HL-60 (cell line): ENCODE data around the gene SOWAHC.
"Not testable (repeated sequence)": the region's sequence is repeated elsewhere in the genome, so short reads cannot be mapped to it uniquely, and the experiment has no call there.

Source experiments
- DNase-seq, 2 experiments: peaks; one replicate each; pipeline ENCODE4 v3.0.0-alpha.2; 2010 to 2020; ENCODE audit warnings: low read depth in 1 of 2, low spot score in 1 of 2
- H3K27ac ChIP-seq: fragments of 250-450 bp; sonication (Bioruptor Pico); replicated peaks from 2 replicates; pipeline ENCODE4 v1.5.1; 2020; ENCODE audit warnings: mild to moderate bottlenecking, moderate library complexity
- H3K27me3 ChIP-seq: fragments of 250-450 bp; sonication (Bioruptor Pico); 2 replicates; pipeline ENCODE4 v1.5.1; 2021; ENCODE audit warnings: mild to moderate bottlenecking, moderate library complexity; ENCODE audit not compliant: insufficient read depth, poor library complexity, severe bottlenecking
- H3K4me3 ChIP-seq: replicated peaks from 2 replicates; pipeline ENCODE4 v1.5.1; 2011; ENCODE audit warnings: mild to moderate bottlenecking, control low read depth, low read length; ENCODE audit not compliant: insufficient read depth
- GABPA ChIP-seq: IDR thresholded peaks from 2 replicates; pipeline ENCODE4 v1.6.1; 2012; ENCODE audit warnings: low read depth
- POLR2AphosphoS5 ChIP-seq: IDR thresholded peaks from 2 replicates; pipeline ENCODE4 v1.6.1; 2012; ENCODE audit warnings: low read depth
- SPI1 ChIP-seq: IDR thresholded peaks from 2 replicates; pipeline ENCODE4 v1.6.1; 2012; ENCODE audit warnings: low read depth, mild to moderate bottlenecking, borderline replicate concordance
- TF ChIP-seq, protein P1 (sequence below): IDR thresholded peaks from one replicate; pipeline ENCODE4 v1.5.1; 2011; ENCODE audit warnings: low read length, control low read depth, inconsistent platforms; ENCODE audit not compliant: insufficient read depth
- TF ChIP-seq, protein P2 (sequence below): IDR thresholded peaks from 2 replicates; pipeline ENCODE4 v1.6.1; 2012; ENCODE audit warnings: low read depth; ENCODE audit not compliant: insufficient replicate concordance

Gene SOWAHC

DNA sequence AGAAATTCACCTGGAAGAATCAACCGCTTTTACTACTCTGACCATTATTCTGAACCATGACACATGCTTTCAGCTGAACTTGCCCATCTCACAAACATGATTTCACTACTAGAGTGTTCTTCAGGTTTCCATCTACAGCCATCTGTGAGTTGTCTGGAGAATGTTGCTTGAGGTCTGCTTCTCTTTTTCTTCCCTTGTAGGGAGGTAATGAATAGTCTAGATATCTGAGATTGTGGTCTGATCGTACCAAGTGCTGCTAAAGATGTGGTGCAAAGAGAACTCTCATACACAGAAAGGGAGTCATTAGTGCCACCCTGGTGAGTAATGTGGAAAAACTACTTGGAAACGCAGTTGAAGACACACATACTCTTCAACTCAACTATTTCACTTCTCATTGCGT lies 10.2 kb downstream of the SOWAHC start:
- Histone ChIP-seq H3K4me3 (no peak overlapping the region), H3K27me3 (no peaks in the 10 kb centered on the region), H3K27ac (no peak overlapping the region)
- TF ChIP-seq, protein P1, sequence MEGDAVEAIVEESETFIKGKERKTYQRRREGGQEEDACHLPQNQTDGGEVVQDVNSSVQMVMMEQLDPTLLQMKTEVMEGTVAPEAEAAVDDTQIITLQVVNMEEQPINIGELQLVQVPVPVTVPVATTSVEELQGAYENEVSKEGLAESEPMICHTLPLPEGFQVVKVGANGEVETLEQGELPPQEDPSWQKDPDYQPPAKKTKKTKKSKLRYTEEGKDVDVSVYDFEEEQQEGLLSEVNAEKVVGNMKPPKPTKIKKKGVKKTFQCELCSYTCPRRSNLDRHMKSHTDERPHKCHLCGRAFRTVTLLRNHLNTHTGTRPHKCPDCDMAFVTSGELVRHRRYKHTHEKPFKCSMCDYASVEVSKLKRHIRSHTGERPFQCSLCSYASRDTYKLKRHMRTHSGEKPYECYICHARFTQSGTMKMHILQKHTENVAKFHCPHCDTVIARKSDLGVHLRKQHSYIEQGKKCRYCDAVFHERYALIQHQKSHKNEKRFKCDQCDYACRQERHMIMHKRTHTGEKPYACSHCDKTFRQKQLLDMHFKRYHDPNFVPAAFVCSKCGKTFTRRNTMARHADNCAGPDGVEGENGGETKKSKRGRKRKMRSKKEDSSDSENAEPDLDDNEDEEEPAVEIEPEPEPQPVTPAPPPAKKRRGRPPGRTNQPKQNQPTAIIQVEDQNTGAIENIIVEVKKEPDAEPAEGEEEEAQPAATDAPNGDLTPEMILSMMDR: no peak
- TF ChIP-seq, protein P2, sequence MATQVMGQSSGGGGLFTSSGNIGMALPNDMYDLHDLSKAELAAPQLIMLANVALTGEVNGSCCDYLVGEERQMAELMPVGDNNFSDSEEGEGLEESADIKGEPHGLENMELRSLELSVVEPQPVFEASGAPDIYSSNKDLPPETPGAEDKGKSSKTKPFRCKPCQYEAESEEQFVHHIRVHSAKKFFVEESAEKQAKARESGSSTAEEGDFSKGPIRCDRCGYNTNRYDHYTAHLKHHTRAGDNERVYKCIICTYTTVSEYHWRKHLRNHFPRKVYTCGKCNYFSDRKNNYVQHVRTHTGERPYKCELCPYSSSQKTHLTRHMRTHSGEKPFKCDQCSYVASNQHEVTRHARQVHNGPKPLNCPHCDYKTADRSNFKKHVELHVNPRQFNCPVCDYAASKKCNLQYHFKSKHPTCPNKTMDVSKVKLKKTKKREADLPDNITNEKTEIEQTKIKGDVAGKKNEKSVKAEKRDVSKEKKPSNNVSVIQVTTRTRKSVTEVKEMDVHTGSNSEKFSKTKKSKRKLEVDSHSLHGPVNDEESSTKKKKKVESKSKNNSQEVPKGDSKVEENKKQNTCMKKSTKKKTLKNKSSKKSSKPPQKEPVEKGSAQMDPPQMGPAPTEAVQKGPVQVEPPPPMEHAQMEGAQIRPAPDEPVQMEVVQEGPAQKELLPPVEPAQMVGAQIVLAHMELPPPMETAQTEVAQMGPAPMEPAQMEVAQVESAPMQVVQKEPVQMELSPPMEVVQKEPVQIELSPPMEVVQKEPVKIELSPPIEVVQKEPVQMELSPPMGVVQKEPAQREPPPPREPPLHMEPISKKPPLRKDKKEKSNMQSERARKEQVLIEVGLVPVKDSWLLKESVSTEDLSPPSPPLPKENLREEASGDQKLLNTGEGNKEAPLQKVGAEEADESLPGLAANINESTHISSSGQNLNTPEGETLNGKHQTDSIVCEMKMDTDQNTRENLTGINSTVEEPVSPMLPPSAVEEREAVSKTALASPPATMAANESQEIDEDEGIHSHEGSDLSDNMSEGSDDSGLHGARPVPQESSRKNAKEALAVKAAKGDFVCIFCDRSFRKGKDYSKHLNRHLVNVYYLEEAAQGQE: no peak
- TF ChIP-seq GABPA (no peak), SPI1 (no peak), POLR2AphosphoS5 (no peak)
- DNase-seq: no peak

DNA sequence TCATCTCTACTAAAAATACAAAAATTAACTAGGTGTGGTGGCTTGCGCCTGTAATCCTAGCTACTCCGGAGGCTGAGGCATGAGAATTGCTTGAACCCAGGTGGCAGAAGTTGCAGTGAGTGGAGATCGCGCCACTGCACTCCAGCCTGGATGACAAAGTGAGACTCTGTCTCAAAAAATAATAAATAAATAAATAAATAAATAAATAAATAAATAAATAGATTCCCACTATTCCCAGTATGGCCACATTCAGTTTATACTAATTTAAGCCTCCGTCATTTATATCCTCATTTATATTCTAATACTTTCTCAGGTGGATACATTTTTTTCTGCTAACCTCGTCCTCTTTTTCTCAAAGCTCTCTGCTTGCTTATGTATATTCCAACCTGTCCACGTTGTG lies 14.2 kb downstream of the SOWAHC start:
- not testable (repeated sequence) for H3K27ac ChIP-seq, DNase-seq, H3K4me3 ChIP-seq, H3K27me3 ChIP-seq

DNA sequence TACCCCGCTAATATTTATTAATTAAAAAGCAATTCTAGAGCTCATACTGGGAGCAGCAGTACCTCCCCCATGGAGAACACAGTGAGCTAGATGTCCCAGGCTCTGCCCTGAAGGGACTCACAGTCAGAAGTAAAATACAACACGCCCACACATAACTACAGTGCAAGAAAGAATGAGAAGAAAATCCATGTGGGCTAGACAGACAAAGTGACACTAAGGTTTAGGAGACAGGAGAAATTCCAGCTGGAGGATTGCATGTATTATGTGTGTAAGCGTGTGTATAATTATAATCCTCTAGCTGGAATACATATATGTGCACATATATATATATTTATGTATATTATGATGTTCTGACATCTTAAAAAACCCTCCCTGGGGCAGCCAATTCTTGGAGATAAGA lies 15.7 kb downstream of the SOWAHC start:
- Histone ChIP-seq H3K27ac (no peak overlapping the region), H3K27me3 (no peaks in the 10 kb centered on the region), H3K4me3 (no peak overlapping the region)
- DNase-seq: no peak
- TF ChIP-seq SPI1 (no peak), GABPA (no peak), POLR2AphosphoS5 (no peak)
- TF ChIP-seq, protein P2: no peak
- TF ChIP-seq, protein P1: no peak

DNA sequence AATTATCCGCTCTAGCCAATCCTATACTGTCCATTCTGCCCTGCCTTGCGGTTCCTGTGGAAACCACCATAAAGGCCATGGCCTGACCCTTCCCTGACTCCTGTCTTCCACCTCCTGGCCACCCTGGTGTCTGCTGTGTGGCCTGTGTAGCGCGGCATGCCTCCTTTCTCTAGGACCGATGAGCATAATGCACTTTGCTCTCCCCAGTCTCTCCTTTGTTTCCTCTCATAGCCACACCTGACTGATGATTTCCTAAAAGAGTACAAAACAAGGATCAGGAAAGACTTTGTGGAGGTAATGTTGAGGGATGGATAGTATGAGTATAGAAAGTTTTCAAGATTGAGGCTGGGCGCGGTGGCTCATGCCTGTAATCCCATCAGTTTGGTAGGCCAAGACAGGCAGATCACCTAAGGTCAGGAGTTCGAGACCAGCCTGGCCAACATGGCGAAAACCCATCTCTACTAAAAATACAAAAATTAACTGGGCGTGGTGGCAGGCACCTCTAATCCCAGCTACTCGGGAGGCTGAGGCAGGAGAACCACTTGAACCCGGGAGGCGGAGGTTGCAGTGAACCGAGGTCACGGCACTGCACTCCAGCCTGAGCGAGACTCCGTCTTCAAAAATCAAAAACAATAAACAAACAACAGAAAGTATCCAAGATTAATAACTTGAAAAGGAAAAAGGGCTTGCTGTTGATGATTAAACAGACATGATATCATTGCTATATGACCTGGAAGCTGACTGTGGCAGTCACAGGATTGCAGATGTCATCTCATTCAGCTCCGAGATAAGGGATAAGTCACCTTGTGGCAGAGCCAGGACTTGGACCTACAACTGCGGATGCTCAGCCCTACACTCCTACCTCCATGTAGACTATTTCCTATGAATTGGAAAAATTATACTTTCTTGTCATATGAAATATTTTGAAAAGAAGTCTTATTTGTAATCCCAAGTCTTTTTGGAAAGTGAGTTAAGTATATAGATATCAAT lies 16.6 kb downstream of the SOWAHC start:
- H3K27ac ChIP-seq: no peak overlapping the region
- DNase-seq: no peak
- TF ChIP-seq GABPA (no peak), POLR2AphosphoS5 (no peak), SPI1 (no peak)
- TF ChIP-seq, protein P2: no peak
- TF ChIP-seq, protein P1: no peak
- H3K27me3 ChIP-seq: no peaks in the 10 kb centered on the region
- no peak overlapping the region for H3K4me3 ChIP-seq
